HG02981 (cell line): ENCODE data around the gene APH1B.

ENCODE experiments used
- ATAC-seq: cut with Tn5 transposase; IDR thresholded peaks from one replicate; pipeline ENCODE4 v1.9.1; 2021; ENCODE audit warnings: mild to moderate bottlenecking, moderate library complexity; ENCODE audit not compliant: unreplicated experiment

Gene APH1B

DNA sequence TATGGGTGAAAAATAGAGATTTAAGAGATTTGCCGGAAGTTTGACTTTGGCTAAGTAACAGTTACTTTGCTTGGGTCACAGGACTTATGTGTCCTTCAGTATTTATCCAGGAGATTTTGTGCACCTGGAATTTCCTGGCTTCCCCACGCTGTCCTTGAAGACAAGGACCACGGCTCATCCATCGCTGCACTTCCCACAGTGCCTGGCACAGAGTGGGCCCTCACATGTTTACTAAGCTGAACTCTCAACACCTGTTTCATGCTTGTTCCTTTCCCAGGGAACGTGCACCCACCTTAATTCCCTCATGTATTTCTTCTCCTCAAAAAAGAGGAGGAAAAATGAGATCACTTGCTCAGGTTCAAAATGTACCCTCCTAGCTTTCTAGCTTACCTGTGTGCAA is 72.2 kb downstream of the APH1B start:
- ATAC-seq: no peak

DNA sequence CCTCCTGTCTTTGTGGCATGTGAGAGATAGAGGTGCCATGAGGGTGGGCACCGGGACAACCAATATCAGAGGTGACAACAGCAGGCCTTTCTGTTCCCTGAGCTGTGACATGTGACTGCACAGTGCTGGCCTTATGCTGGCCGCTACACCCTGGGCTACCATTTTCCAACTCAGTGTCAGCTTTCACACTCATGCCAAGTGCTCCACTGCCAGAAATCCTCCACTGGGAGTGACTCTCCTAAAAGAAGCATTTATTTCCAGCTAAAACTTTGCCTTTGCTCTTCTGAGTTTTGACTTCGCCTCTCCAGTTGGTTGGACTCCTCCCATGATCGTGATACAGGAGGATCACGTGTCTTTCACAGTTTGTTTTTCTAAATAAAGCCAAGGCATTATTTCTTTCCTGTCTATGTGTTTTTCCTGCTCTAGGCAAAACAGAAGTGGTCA is 72.8 kb downstream of the APH1B start:
- no peak for ATAC-seq

GRCh38 chr15:63351170-63351569 is 73.8 kb downstream of the APH1B start:
- ATAC-seq: no peak

DNA sequence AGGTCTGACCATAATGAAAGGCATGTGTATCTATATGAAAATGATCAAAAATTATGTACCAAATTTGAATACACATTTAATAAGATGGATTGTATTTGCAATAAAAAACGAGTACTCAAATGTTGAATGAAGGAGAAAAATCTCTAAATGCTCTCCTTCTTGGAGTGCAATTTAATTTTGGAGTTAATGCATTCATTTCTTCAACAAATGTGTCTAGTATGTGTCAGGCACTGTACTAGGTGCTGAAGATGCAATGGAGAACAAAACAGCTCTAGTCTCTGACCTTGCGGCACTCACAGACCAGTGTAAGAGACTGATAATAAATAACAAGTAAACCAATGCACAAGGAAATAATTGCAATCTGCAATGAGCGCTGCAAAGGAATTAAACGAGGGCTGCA is 75.4 kb downstream of the APH1B start:
- no peak for ATAC-seq

DNA sequence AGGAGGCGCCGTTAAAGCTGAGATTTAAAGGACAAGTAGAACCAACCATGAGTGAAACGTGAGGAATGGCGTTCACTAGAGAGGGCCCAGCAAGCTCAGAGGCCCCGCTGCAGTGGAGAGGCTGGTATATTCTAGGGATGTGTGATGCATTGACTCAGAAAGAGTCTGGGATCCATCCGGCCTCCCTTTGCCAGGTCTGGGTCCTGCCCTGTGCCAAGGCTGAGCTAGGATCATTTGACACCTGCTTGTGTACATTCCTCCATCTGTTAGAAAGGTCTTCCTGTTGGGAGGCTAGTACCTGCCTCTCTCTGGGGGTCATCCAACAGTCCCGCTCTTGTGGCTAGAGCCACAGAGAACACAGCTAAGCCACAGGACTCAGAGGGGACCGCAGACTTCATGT is 75.9 kb downstream of the APH1B start:
- ATAC-seq: no peak

- ATAC-seq: no peak
These were observed 76.5 kb downstream of the APH1B start for GRCh38 chr15:63353887-63354286.

DNA sequence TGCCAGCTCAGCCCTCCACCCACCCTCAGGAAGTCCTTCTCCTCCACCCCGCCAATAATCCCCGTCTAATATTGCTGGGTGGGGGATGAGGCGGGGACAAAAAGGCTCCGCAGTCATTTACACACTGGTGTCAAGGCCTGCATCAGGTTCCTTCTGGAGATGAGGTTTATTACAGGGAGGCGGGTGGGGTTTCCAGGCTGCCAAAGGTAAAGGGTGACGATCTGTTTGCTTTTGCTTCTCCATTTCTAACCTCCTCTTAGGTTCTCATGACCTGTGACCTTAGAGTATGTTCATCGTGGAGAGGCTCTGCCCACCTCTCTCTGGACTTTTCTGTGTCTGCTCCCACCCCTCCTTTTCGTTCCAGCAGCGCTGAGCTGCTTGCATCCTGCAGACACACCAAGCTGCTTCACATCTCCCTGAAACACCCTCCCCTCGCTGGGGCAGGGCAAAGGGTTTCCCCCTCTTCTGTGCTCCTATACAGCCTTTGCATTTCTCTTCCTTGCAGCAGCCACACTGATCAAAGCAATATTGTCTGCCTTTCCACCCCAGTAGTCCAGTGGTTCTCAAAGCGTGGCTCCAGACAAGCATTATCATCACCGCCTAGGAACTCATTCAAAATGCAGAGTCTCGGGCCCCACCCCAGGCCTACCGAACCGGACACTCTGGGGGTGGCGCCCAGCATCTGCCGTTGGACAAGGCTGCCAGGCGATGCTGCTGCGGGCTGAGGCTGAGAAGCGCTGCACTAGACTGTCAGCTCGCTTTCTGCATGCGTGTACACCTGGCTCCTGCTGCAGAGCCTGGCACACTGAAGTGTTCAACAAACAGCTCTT is 77.6 kb downstream of the APH1B start:
- ATAC-seq: no peak

GRCh38 chr15:63357061-63357460 is 79.7 kb downstream of the APH1B start:
- no peak for ATAC-seq

DNA sequence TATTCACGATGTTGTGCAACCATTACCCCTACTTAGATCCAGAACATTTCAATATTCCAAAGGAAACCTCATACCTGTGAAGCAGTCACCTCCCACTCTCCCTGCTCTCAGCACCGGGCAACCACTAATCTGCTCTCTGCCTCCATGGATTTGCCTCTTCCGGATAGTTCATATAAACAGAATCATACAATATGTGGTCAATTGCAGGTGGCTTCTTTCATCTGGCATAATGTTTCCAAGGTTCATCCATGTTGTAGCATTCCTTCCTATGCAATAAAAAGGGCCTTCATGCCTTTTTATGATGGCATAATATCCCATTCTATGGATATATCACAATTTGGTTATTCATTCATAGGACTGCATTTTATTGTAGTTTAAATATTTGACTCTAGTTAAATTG is 80.3 kb downstream of the APH1B start:
- ATAC-seq: no peak

DNA sequence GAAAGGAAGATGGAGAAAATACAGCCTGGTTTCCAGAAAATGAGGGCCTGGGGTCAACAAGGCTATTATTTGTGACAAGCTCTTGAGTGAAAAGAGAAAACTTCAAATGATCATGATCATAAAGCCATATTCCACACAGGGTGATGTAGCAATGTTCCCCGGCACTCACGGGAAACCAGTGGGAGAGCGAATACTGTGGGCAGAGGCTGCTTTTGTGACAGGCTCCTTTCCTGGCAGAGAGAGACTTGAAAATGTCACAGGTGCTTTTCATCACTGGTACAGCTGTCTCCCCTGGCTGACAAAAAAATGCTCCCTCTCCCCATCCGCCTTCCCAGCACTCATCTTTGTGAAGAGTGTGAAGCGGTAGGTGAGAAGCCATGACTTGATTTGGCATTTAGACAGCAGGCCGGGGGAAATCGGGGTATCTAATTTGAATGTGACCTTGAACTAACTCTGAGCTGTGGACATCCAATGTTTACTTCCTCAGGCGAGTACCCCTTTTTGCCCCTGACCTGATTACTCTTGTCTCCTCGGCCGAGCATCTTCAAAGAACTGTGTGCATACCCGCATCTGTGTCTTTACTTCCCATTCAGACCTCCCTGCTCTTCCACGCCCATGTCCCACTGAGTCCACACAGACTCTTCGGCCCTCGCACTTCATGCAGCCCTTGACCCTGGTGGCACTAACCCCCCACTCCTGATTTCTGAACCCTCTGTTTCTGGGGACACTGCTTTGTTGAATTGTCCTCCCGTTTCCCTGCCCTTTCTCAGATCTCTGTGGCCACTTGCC is 81.0 kb downstream of the APH1B start:
- no peak for ATAC-seq
